Rectal smooth muscle tissue (tissue), 1 donor: Measurements from ENCODE around the gene SF3B1.

Source experiments
- H3K27ac ChIP-seq: one replicate; pipeline ENCODE4 v1.7.0; 2013; ENCODE audit warnings: low read depth, low read length, inconsistent platforms
- H3K27me3 ChIP-seq: one replicate; pipeline ENCODE4 v1.7.0; 2013; ENCODE audit warnings: low read length; ENCODE audit not compliant: control insufficient read depth, insufficient read depth
- H3K36me3 ChIP-seq: one replicate; pipeline ENCODE4 v1.7.0; 2013; ENCODE audit warnings: low read length; ENCODE audit not compliant: control insufficient read depth, insufficient read depth
- H3K4me1 ChIP-seq: one replicate; pipeline ENCODE4 v1.7.0; 2013; ENCODE audit warnings: low read length; ENCODE audit not compliant: control insufficient read depth, insufficient read depth
- H3K4me3 ChIP-seq: one replicate; pipeline ENCODE4 v1.7.0; 2013; ENCODE audit warnings: low read length
- H3K9ac ChIP-seq: one replicate; pipeline ENCODE4 v1.7.0; 2013; ENCODE audit warnings: low read length

Gene SF3B1

GRCh38 chr2:197431858-197432257 is 3.0 kb downstream of the SF3B1 start:
- Histone ChIP-seq H3K36me3 (no peaks in the 10 kb centered on the region), H3K4me1 (peaks cover 28% of the 10 kb centered on the region), H3K27ac (no peak overlapping the region), H3K4me3 (no peak overlapping the region), H3K27me3 (no peaks in the 10 kb centered on the region), H3K9ac (no peak overlapping the region)

GRCh38 chr2:197427986-197428385 is 6.8 kb downstream of the SF3B1 start:
- Histone ChIP-seq H3K27me3 (no peaks in the 10 kb centered on the region), H3K4me1 (peaks cover 17% of the 10 kb centered on the region), H3K36me3 (no peaks in the 10 kb centered on the region), H3K9ac (no peak overlapping the region), H3K27ac (no peak overlapping the region), H3K4me3 (no peak overlapping the region)

GRCh38 chr2:197426723-197427603 is 7.9 kb downstream of the SF3B1 start:
- no peaks in the 10 kb centered on the region for H3K36me3 ChIP-seq
- no peak overlapping the region for H3K9ac ChIP-seq
- no peak overlapping the region for H3K27ac ChIP-seq
- no peak overlapping the region for H3K4me3 ChIP-seq
- H3K27me3 ChIP-seq: no peaks in the 10 kb centered on the region
- peaks cover 7% of the 10 kb centered on the region for H3K4me1 ChIP-seq

- Histone ChIP-seq H3K27me3 (no peaks in the 10 kb centered on the region), H3K4me1 (peaks cover 5% of the 10 kb centered on the region), H3K4me3 (no peak overlapping the region), H3K9ac (no peak overlapping the region), H3K36me3 (peaks cover 3% of the 10 kb centered on the region), H3K27ac (no peak overlapping the region)
Observed at GRCh38 chr2:197425550-197425949, 9.3 kb downstream of the SF3B1 start.

GRCh38 chr2:197423307-197423706 is 11.5 kb downstream of the SF3B1 start:
- no peaks in the 10 kb centered on the region for H3K27me3 ChIP-seq
- H3K36me3 ChIP-seq: peaks cover 3% of the 10 kb centered on the region
- no peak overlapping the region for H3K4me3 ChIP-seq
- no peak overlapping the region for H3K27ac ChIP-seq
- H3K9ac ChIP-seq: no peak overlapping the region
- peaks cover 5% of the 10 kb centered on the region for H3K4me1 ChIP-seq

GRCh38 chr2:197419438-197419837 is 15.4 kb downstream of the SF3B1 start:
- no peaks in the 10 kb centered on the region for H3K27me3 ChIP-seq
- H3K27ac ChIP-seq: no peak overlapping the region
- peaks cover 24% of the 10 kb centered on the region for H3K36me3 ChIP-seq
- H3K9ac ChIP-seq: no peak overlapping the region
- no peak overlapping the region for H3K4me3 ChIP-seq
- no peaks in the 10 kb centered on the region for H3K4me1 ChIP-seq

- Histone ChIP-seq H3K4me1 (no peaks in the 10 kb centered on the region), H3K27me3 (no peaks in the 10 kb centered on the region), H3K4me3 (no peak overlapping the region), H3K27ac (no peak overlapping the region), H3K9ac (no peak overlapping the region), H3K36me3 (peaks cover 31% of the 10 kb centered on the region)
Observed at GRCh38 chr2:197416268-197416667, 18.6 kb downstream of the SF3B1 start.

- Histone ChIP-seq H3K27me3 (no peaks in the 10 kb centered on the region), H3K4me3 (no peak overlapping the region), H3K27ac (no peak overlapping the region), H3K4me1 (no peaks in the 10 kb centered on the region), H3K9ac (no peak overlapping the region), H3K36me3 (peaks cover 39% of the 10 kb centered on the region)
Observed at GRCh38 chr2:197414515-197414914, 20.3 kb downstream of the SF3B1 start.

GRCh38 chr2:197414039-197414438 is 20.8 kb downstream of the SF3B1 start:
- Histone ChIP-seq H3K27me3 (no peaks in the 10 kb centered on the region), H3K9ac (no peak overlapping the region), H3K4me1 (no peaks in the 10 kb centered on the region), H3K27ac (no peak overlapping the region), H3K36me3 (peaks cover 43% of the 10 kb centered on the region), H3K4me3 (no peak overlapping the region)

- Histone ChIP-seq H3K27ac (no peak overlapping the region), H3K9ac (no peak overlapping the region), H3K27me3 (no peaks in the 10 kb centered on the region), H3K36me3 (peaks cover 49% of the 10 kb centered on the region), H3K4me3 (no peak overlapping the region), H3K4me1 (no peaks in the 10 kb centered on the region)
Observed at GRCh38 chr2:197405582-197405981, 29.2 kb downstream of the SF3B1 start.

- H3K27ac ChIP-seq: no peak overlapping the region
- H3K27me3 ChIP-seq: no peaks in the 10 kb centered on the region
- H3K4me1 ChIP-seq: no peaks in the 10 kb centered on the region
- H3K36me3 ChIP-seq: peaks cover 56% of the 10 kb centered on the region
- no peak overlapping the region for H3K4me3 ChIP-seq
- no peak overlapping the region for H3K9ac ChIP-seq
Observed at GRCh38 chr2:197399887-197400540, 34.8 kb downstream of the SF3B1 start.

GRCh38 chr2:197398913-197399312 is 35.9 kb downstream of the SF3B1 start:
- no peaks in the 10 kb centered on the region for H3K4me1 ChIP-seq
- no peaks in the 10 kb centered on the region for H3K27me3 ChIP-seq
- no peak overlapping the region for H3K27ac ChIP-seq
- no peak overlapping the region for H3K4me3 ChIP-seq
- no peak overlapping the region for H3K9ac ChIP-seq
- peaks cover 61% of the 10 kb centered on the region for H3K36me3 ChIP-seq
